ENCODE measurements around the gene PITX2.

The PITX2 gene

GRCh38 chr4:110621328-110621812 lies 1.5 kb downstream of the PITX2 start:
- ATAC-seq (ENCODE audit: insufficient read depth, low read depth): no peak
- Histone ChIP-seq H3K79me2 (ENCODE audit: insufficient read depth, low read length) (no peaks in the 10 kb centered on the region), H3K27me3 (ENCODE audit: insufficient read depth, low read length, poor library complexity) (peaks cover 9% of the 10 kb centered on the region), H3K9me3 (ENCODE audit: insufficient read depth, low read length, severe bottlenecking) (no peaks in the 10 kb centered on the region), H4K20me1 (ENCODE audit: insufficient read depth, low read length) (no peaks in the 10 kb centered on the region), H2AFZ (ENCODE audit: low read depth, low read length) (no peak overlapping the region), H3K4me2 (ENCODE audit: insufficient read depth, low read length) (no peak overlapping the region), H3K9ac (ENCODE audit: low read depth, low read length) (no peak overlapping the region), H3K27ac (ENCODE audit: low read length) (no peak overlapping the region), H3K4me3 (ENCODE audit: low read depth in 1 of 2, low read length in 2 of 2) (no peak overlapping the region), H3K36me3 (ENCODE audit: insufficient read depth, low read length) (no peaks in the 10 kb centered on the region), H3K4me1 (ENCODE audit: insufficient read depth, low read length) (no peaks in the 10 kb centered on the region)
- TF ChIP-seq, protein P1, sequence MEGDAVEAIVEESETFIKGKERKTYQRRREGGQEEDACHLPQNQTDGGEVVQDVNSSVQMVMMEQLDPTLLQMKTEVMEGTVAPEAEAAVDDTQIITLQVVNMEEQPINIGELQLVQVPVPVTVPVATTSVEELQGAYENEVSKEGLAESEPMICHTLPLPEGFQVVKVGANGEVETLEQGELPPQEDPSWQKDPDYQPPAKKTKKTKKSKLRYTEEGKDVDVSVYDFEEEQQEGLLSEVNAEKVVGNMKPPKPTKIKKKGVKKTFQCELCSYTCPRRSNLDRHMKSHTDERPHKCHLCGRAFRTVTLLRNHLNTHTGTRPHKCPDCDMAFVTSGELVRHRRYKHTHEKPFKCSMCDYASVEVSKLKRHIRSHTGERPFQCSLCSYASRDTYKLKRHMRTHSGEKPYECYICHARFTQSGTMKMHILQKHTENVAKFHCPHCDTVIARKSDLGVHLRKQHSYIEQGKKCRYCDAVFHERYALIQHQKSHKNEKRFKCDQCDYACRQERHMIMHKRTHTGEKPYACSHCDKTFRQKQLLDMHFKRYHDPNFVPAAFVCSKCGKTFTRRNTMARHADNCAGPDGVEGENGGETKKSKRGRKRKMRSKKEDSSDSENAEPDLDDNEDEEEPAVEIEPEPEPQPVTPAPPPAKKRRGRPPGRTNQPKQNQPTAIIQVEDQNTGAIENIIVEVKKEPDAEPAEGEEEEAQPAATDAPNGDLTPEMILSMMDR (IDR thresholded peaks at IDR 0.05; ENCODE audit: borderline replicate concordance, extremely low read depth, low read length, poor library complexity, severe bottlenecking): no peak
- TF ChIP-seq EZH2 (IDR thresholded peaks at IDR 0.05; ENCODE audit: borderline replicate concordance, low read depth, low read length, severe bottlenecking): no peak
- no peak for DNase-seq

GRCh38 chr4:110620691-110621327 lies 2.1 kb downstream of the PITX2 start:
- no peak overlapping the region for H3K4me3 ChIP-seq (ENCODE audit: low read depth in 1 of 2, low read length in 2 of 2)
- no peaks in the 10 kb centered on the region for H4K20me1 ChIP-seq (ENCODE audit: insufficient read depth, low read length)
- H3K9me3 ChIP-seq (ENCODE audit: insufficient read depth, low read length, severe bottlenecking): no peaks in the 10 kb centered on the region
- no peak overlapping the region for H3K27ac ChIP-seq (ENCODE audit: low read length)
- H3K4me1 ChIP-seq (ENCODE audit: insufficient read depth, low read length): no peaks in the 10 kb centered on the region
- H3K79me2 ChIP-seq (ENCODE audit: insufficient read depth, low read length): no peaks in the 10 kb centered on the region
- TF ChIP-seq, protein P1 (IDR thresholded peaks at IDR 0.05; ENCODE audit: borderline replicate concordance, extremely low read depth, low read length, poor library complexity, severe bottlenecking): no peak
- TF ChIP-seq EZH2 (IDR thresholded peaks at IDR 0.05; ENCODE audit: borderline replicate concordance, low read depth, low read length, severe bottlenecking): no peak
- H3K9ac ChIP-seq (ENCODE audit: low read depth, low read length): no peak overlapping the region
- no peaks in the 10 kb centered on the region for H3K36me3 ChIP-seq (ENCODE audit: insufficient read depth, low read length)
- H2AFZ ChIP-seq (ENCODE audit: low read depth, low read length): no peak overlapping the region
- ATAC-seq (ENCODE audit: insufficient read depth, low read depth): no peak
- no peak for DNase-seq
- no peak overlapping the region for H3K4me2 ChIP-seq (ENCODE audit: insufficient read depth, low read length)
- H3K27me3 ChIP-seq (ENCODE audit: insufficient read depth, low read length, poor library complexity): peaks cover 4% of the 10 kb centered on the region

- Histone ChIP-seq H3K27ac (ENCODE audit: low read length) (no peak overlapping the region), H3K9ac (ENCODE audit: low read depth, low read length) (no peak overlapping the region)
Observed at GRCh38 chr4:110620322-110620690, 2.6 kb downstream of the PITX2 start.

More at GRCh38 chr4:110620322-110620690, 2.6 kb downstream of the PITX2 start:
- Histone ChIP-seq H2AFZ (ENCODE audit: low read depth, low read length) (no peak overlapping the region), H3K4me2 (ENCODE audit: insufficient read depth, low read length) (no peak overlapping the region), H4K20me1 (ENCODE audit: insufficient read depth, low read length) (no peaks in the 10 kb centered on the region), H3K9me3 (ENCODE audit: insufficient read depth, low read length, severe bottlenecking) (no peaks in the 10 kb centered on the region), H3K27me3 (ENCODE audit: insufficient read depth, low read length, poor library complexity) (peaks cover 4% of the 10 kb centered on the region), H3K4me3 (ENCODE audit: low read depth in 1 of 2, low read length in 2 of 2) (no peak overlapping the region), H3K36me3 (ENCODE audit: insufficient read depth, low read length) (no peaks in the 10 kb centered on the region), H3K4me1 (ENCODE audit: insufficient read depth, low read length) (no peaks in the 10 kb centered on the region), H3K79me2 (ENCODE audit: insufficient read depth, low read length) (no peaks in the 10 kb centered on the region)
- DNase-seq: no peak
- TF ChIP-seq EZH2 (IDR thresholded peaks at IDR 0.05; ENCODE audit: borderline replicate concordance, low read depth, low read length, severe bottlenecking): no peak
- TF ChIP-seq, protein P1 (IDR thresholded peaks at IDR 0.05; ENCODE audit: borderline replicate concordance, extremely low read depth, low read length, poor library complexity, severe bottlenecking): no peak
- ATAC-seq (ENCODE audit: insufficient read depth, low read depth): no peak

All from DND-41 (cell line).